K562 (cell line): ENCODE results near the gene IGSF10. TPM values are rescaled to one million over a fixed set of nuclear protein-coding genes. Genes with fewer than 3 reads are reported as not detected.

ENCODE experiments used
- ATAC-seq: fragments of 200-7000 bp; cut with Tn5 transposase; 3 replicates; pipeline ENCODE4 v1.9.1; 2020; ENCODE audit warnings: moderate library complexity
- BruUV-seq: library from RNA; stranded (reverse); fragments of 400-500 nt; replicated peaks from 2 replicates; lab custom pipeline; 2021; lab: Mats Ljungman, UMichigan
- CTCF ChIA-PET: fragments of 300-600 bp; formaldehyde crosslinking; extraction: SDS; loops from one replicate; lab custom pipeline; 2021; ENCODE audit warnings: low intra/inter-chr PET ratio; lab: Yijun Ruan, JAX
- POLR2A ChIA-PET: fragments of 300-600, 350-650 bp; sonication (Branson Sonifier 250); formaldehyde crosslinking; extraction: SDS; loops from one replicate; lab custom pipeline; 2021; ENCODE audit warnings: antibody characterized with exemption, inconsistent platforms; lab: Yijun Ruan, JAX
- DNase-seq, 4 experiments: peaks; one replicate each; pipeline versions ENCODE4 v3.0.0 to v3.0.0-alpha.2; 2011 to 2018; ENCODE audit warnings: low spot score in 3 of 4, mixed read lengths in 3 of 4; ENCODE audit errors: extremely low read depth in 1 of 4
- FAIRE-seq: peaks from 2 replicates; lab custom pipeline; 2011; peaks lifted over from hg19 to GRCh38; lab: Jason Lieb, UNC
- H2AFZ ChIP-seq: 2 replicates; pipeline ENCODE4 v1.6.0; 2011; ENCODE audit warnings: low read depth, low read length, control low read depth, inconsistent platforms
- H3K27ac ChIP-seq: fragments of 200-600 bp; 3 replicates; pipeline ENCODE4 v1.8.0; 2011; ENCODE audit warnings: low read depth, mild to moderate bottlenecking, control low read depth, inconsistent platforms, low read length, moderate library complexity, mixed read lengths; ENCODE audit errors: extremely low read depth
- H3K27me3 ChIP-seq, 2 experiments: fragments of 300-600 bp in 1 of 2; 2 replicates in 1 of 2; 3 replicates in 1 of 2; pipeline versions ENCODE4 v1.6.0 to v1.8.0; 2011; ENCODE audit warnings: inconsistent platforms in 2 of 2, low read length in 2 of 2, mild to moderate bottlenecking in 1 of 2, mixed read lengths in 1 of 2, moderate library complexity in 1 of 2; ENCODE audit not compliant: control insufficient read depth in 2 of 2, insufficient read depth in 2 of 2
- H3K36me3 ChIP-seq: fragments of 300-600 bp; 3 replicates; pipeline ENCODE4 v1.8.0; 2011; ENCODE audit warnings: mild to moderate bottlenecking, low read length, inconsistent platforms; ENCODE audit not compliant: control insufficient read depth, insufficient read depth
- H3K4me1 ChIP-seq, 2 experiments: fragments of 200-600 bp in 1 of 2; replicated peaks in 1 of 2; 2 replicates in 1 of 2; 3 replicates in 1 of 2; pipeline versions ENCODE4 v1.5.1 to v1.8.0; 2011; ENCODE audit warnings: inconsistent platforms in 2 of 2, low read length in 2 of 2, mild to moderate bottlenecking in 1 of 2, mixed read lengths in 1 of 2, moderate library complexity in 1 of 2; ENCODE audit not compliant: control insufficient read depth in 2 of 2, insufficient read depth in 2 of 2
- H3K4me2 ChIP-seq: 2 replicates; pipeline ENCODE4 v1.6.1; 2011; ENCODE audit warnings: low read length, control low read depth, inconsistent platforms, mixed read lengths; ENCODE audit not compliant: insufficient read depth
- H3K4me3 ChIP-seq: fragments of 200-600 bp; sonication (generic), shearing (Covaris generic); 2 replicates; pipeline ENCODE4 v1.5.1; 2016; ENCODE audit warnings: control low read depth, inconsistent platforms
- H3K79me2 ChIP-seq: fragments of 200-600 bp; 3 replicates; pipeline ENCODE4 v1.8.0; 2011; ENCODE audit warnings: low read length, inconsistent platforms; ENCODE audit not compliant: control insufficient read depth, insufficient read depth
- H3K9ac ChIP-seq, 2 experiments: 2 replicates each; pipeline versions ENCODE4 v1.6.0 to v1.6.1; 2011; ENCODE audit warnings: low read depth in 2 of 2, low read length in 2 of 2, control low read depth in 1 of 2, inconsistent platforms in 1 of 2, mild to moderate bottlenecking in 1 of 2, mixed read lengths in 1 of 2; ENCODE audit not compliant: insufficient read depth in 1 of 2
- H3K9me1 ChIP-seq: one replicate; pipeline ENCODE4 v1.6.0; 2011; ENCODE audit warnings: inconsistent platforms, mild to moderate bottlenecking, low read length, moderate library complexity; ENCODE audit not compliant: control insufficient read depth, insufficient read depth
- H3K9me3 ChIP-seq: replicated peaks from 2 replicates; pipeline ENCODE4 v1.5.1; 2011; ENCODE audit warnings: low read depth, low read length, inconsistent platforms; ENCODE audit not compliant: control insufficient read depth, insufficient read depth
- H4K20me1 ChIP-seq: replicated peaks from 2 replicates; pipeline ENCODE4 v1.6.1; 2011; ENCODE audit warnings: low read length, inconsistent platforms, mixed read lengths; ENCODE audit not compliant: control insufficient read depth, insufficient read depth
- HCFC1 ChIP-seq: IDR thresholded peaks from 2 replicates; pipeline ENCODE4 v1.6.1; 2012; ENCODE audit warnings: low read depth, low read length, improper control_type of control experiment
- HDAC3 ChIP-seq: fragments of 450-650 bp; IDR thresholded peaks from 2 replicates; pipeline ENCODE4 v1.6.1; 2018; ENCODE audit warnings: borderline replicate concordance, mild to moderate bottlenecking, moderate library complexity; ENCODE audit not compliant: partially characterized antibody
- POU5F1 ChIP-seq: fragments of 150-350 bp; IDR thresholded peaks from 2 replicates; pipeline ENCODE4 v1.6.1; 2014; ENCODE audit warnings: borderline replicate concordance, low read length, low read depth, mild to moderate bottlenecking; ENCODE audit not compliant: partially characterized antibody
- PTBP1 ChIP-seq: fragments of 200-400 bp; formaldehyde crosslinking; IDR thresholded peaks from 2 replicates; pipeline ENCODE4 v1.6.1; 2017; ENCODE audit warnings: low read depth, low read length
- SMARCB1 ChIP-seq: IDR thresholded peaks from 2 replicates; pipeline ENCODE4 v1.6.1; 2011; ENCODE audit warnings: improper control_type of control experiment, low read depth; ENCODE audit not compliant: insufficient read length
- ZEB2 ChIP-seq: fragments of 450-650 bp; IDR thresholded peaks from 2 replicates; pipeline ENCODE4 v1.6.1; 2016
- ZNF696 ChIP-seq: fragments of 250-450 bp; sonication (Bioruptor Pico); conservative IDR thresholded peaks from 2 replicates; pipeline ENCODE4 v1.4.0; 2020; ENCODE audit warnings: mild to moderate bottlenecking, moderate library complexity
- WGBS: fragments of 100-300 bp; shearing (Covaris generic); methylation state at CpG from one replicate; pipeline ENCODE4 v1.1.6; 2016; ENCODE audit warnings: low coverage, mixed read lengths; ENCODE audit not compliant: insufficient coverage; ENCODE audit errors: missing lambda C conversion rate; 5-methylcytosine and 5-hydroxymethylcytosine counted together
- in situ Hi-C: fragments of 300-500 bp; cut with MboI; formaldehyde crosslinking; loops from 4 replicates; pipeline ENCODE4 v1.15.0; 2018; ENCODE audit warnings: inconsistent platforms, mixed read lengths
- intact Hi-C: fragments of 100-400 bp; cut with micrococcal nuclease; formaldehyde crosslinking; loops from 2 replicates; pipeline ENCODE4 v1.14.2; 2022
- polyA plus RNA-seq, 8 experiments: library from polyadenylated mRNA; depleted of rRNA in 4 of 8; stranded (reverse) in 5 of 8; unstranded in 3 of 8; fragments of >200 nt; fragmentation: Nextera tagmentation in 2 of 8; fragmentation: Illumina TruSeq in 1 of 8; extraction: Ambion mirVana in 2 of 8; extraction: Trizol in 1 of 8; gene quantifications; 2 replicates each; pipeline versions ENCODE4 v1.2.1 to v1.2.3, GENCODE V29; 2011 to 2014; ENCODE audit warnings: inconsistent platforms in 1 of 8, missing spikeins in 1 of 8
- total RNA-seq, 7 experiments: library from RNA; depleted of rRNA in 6 of 7; stranded (reverse); fragments of >200 nt in 6 of 7; fragmentation: Illumina TruSeq in 2 of 7; extraction: Trizol in 2 of 7; gene quantifications; 2 replicates each; pipeline versions ENCODE4 v1.2.1 to v1.2.3, GENCODE V29; 2011 to 2021; ENCODE audit warnings: low replicate concordance in 1 of 7
- TF ChIP-seq, protein P1 (sequence below): fragments of 450-650 bp; IDR thresholded peaks from 2 replicates; pipeline ENCODE4 v1.6.1; 2016; ENCODE audit warnings: missing biosample characterization, missing genetic modification characterization
- TF ChIP-seq, protein P2 (sequence below), 2 experiments: fragments of 200-800 bp in 1 of 2; sonication (Bioruptor generic) in 1 of 2; sonication (generic) in 1 of 2; formaldehyde crosslinking in 1 of 2; IDR thresholded peaks in 1 of 2; conservative IDR thresholded peaks in 1 of 2; 2 replicates each; pipeline versions ENCODE4 v1.5.0 to v1.6.1; 2016 to 2020; ENCODE audit warnings: missing compliant biosample characterization in 1 of 2, missing genetic modification characterization in 1 of 2, missing genetic modification reagents in 1 of 2
- TF ChIP-seq, protein P3 (sequence below): fragments of 150-350 bp; conservative IDR thresholded peaks from 2 replicates; pipeline ENCODE4 v1.6.1; 2014; ENCODE audit warnings: low read length
- TF ChIP-seq, protein P4 (sequence below): IDR thresholded peaks from 2 replicates; pipeline ENCODE4 v1.6.1; 2012; ENCODE audit warnings: low read depth, low read length, improper control_type of control experiment, borderline replicate concordance

The IGSF10 gene
- total and polyA plus RNA-seq, 9 of the 15 experiments (the other 6 are each of a cell fraction or from before 2014, with no cell fraction given), result 0.11 to 1.2 (median 0.40) TPM

DNA sequence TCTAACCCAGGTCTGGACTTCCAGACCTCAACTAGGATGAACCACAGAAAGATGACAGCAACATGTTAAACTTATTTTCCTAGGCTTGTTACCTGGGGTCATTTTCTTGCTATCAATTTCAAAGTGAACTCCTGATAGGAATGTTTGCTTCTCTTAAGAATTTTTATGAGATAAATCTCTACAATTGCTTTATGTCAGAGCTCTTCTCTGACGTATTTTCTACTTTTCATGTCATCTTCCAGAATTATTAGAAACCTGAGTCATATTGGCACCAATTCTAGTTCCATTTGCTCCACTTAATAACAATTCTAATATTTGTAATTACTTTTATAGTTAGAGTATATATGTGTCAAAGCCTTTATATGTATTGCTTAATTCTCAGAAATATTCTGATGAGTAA, 2.1 kb upstream of the IGSF10 start:
- CTCF ChIA-PET, result no interaction called here
- Histone ChIP-seq H2AFZ (no peak overlapping the region), H3K4me2 (no peak overlapping the region), H3K27ac (no peak overlapping the region), H3K9ac (no peak overlapping the region), H4K20me1 (no peaks in the 10 kb centered on the region), H3K27me3 (peaks cover 13 to 21% of the 10 kb centered on the region in 2 experiments; a peak in 4 of 5 replicates), H3K9me1 (no peaks in the 10 kb centered on the region), H3K9me3 (no peaks in the 10 kb centered on the region), H3K4me3 (no peak overlapping the region), H3K4me1 (peaks cover 0 to 4% of the 10 kb centered on the region in 2 experiments; a peak in 2 of 5 replicates), H3K79me2 (no peaks in the 10 kb centered on the region), H3K36me3 (no peaks in the 10 kb centered on the region)
- in situ Hi-C loops (no loop called here), intact Hi-C loops (no loop called here)
- POLR2A ChIA-PET, result no interaction called here
- WGBS, result 17% methylated on average over 1 of the region's 1 CpG
- TF ChIP-seq, protein P1, sequence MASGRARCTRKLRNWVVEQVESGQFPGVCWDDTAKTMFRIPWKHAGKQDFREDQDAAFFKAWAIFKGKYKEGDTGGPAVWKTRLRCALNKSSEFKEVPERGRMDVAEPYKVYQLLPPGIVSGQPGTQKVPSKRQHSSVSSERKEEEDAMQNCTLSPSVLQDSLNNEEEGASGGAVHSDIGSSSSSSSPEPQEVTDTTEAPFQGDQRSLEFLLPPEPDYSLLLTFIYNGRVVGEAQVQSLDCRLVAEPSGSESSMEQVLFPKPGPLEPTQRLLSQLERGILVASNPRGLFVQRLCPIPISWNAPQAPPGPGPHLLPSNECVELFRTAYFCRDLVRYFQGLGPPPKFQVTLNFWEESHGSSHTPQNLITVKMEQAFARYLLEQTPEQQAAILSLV (tag), result no peak
- TF ChIP-seq ZEB2, result no peak
- no peak for TF ChIP-seq HDAC3
- no peak for TF ChIP-seq SMARCB1
- TF ChIP-seq HCFC1, result no peak
- TF ChIP-seq, protein P2, sequence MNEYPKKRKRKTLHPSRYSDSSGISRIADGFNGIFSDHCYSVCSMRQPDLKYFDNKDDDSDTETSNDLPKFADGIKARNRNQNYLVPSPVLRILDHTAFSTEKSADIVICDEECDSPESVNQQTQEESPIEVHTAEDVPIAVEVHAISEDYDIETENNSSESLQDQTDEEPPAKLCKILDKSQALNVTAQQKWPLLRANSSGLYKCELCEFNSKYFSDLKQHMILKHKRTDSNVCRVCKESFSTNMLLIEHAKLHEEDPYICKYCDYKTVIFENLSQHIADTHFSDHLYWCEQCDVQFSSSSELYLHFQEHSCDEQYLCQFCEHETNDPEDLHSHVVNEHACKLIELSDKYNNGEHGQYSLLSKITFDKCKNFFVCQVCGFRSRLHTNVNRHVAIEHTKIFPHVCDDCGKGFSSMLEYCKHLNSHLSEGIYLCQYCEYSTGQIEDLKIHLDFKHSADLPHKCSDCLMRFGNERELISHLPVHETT (CRISPR knock-in tag; conservative IDR thresholded peaks at IDR 0.05 in 1 of 2, IDR thresholded peaks at IDR 0.05 in 1 of 2), result no peak
- no peak for TF ChIP-seq ZNF696 (CRISPR knock-in tag)
- no peak for TF ChIP-seq POU5F1
- no peak for TF ChIP-seq PTBP1
- TF ChIP-seq, protein P3, sequence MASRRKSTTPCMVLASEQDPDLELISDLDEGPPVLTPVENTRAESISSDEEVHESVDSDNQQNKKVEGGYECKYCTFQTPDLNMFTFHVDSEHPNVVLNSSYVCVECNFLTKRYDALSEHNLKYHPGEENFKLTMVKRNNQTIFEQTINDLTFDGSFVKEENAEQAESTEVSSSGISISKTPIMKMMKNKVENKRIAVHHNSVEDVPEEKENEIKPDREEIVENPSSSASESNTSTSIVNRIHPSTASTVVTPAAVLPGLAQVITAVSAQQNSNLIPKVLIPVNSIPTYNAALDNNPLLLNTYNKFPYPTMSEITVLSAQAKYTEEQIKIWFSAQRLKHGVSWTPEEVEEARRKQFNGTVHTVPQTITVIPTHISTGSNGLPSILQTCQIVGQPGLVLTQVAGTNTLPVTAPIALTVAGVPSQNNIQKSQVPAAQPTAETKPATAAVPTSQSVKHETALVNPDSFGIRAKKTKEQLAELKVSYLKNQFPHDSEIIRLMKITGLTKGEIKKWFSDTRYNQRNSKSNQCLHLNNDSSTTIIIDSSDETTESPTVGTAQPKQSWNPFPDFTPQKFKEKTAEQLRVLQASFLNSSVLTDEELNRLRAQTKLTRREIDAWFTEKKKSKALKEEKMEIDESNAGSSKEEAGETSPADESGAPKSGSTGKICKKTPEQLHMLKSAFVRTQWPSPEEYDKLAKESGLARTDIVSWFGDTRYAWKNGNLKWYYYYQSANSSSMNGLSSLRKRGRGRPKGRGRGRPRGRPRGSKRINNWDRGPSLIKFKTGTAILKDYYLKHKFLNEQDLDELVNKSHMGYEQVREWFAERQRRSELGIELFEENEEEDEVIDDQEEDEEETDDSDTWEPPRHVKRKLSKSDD, result no peak
- TF ChIP-seq, protein P4, sequence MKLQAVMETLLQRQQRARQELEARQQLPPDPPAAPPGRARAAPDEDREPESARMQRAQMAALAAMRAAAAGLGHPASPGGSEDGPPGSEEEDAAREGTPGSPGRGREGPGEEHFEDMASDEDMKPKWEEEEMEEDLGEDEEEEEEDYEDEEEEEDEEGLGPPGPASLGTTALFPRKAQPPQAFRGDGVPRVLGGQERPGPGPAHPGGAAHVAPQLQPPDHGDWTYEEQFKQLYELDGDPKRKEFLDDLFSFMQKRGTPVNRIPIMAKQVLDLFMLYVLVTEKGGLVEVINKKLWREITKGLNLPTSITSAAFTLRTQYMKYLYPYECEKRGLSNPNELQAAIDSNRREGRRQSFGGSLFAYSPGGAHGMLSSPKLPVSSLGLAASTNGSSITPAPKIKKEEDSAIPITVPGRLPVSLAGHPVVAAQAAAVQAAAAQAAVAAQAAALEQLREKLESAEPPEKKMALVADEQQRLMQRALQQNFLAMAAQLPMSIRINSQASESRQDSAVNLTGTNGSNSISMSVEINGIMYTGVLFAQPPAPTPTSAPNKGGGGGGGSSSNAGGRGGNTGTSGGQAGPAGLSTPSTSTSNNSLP, result no peak
- no peak for DNase-seq
- FAIRE-seq, result no peak
- ATAC-seq, result no peak
- BruUV-seq, result no TSS peak
